Fibroblast of skin of left biceps (primary cell): ENCODE data around the gene FAM184A.

Experiments
- DNase-seq, 2 experiments: peaks; one replicate each; pipeline ENCODE4 v3.0.0-alpha.2; 2013; ENCODE audit warnings: low read depth in 2 of 2

FAM184A gene

DNA sequence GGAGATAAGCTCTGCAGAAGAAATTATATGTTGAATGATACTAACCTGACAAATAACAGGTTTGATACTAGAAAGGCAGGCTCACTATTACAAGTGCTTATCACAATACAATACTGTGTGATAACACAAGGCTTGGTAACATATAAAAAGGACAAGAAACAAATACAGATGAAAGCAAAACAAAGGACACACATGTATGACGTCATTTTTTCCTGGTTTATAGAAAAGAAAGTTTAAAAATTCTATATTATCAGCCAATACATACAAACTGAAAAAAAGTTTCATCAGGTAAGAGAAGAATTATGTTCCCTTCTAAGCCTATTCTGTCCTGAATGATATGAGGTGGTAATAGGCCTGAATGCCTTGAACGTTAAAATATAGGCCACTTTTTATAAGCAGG, 111.2 kb downstream of the FAM184A start:
- DNase-seq, result no peak

DNA sequence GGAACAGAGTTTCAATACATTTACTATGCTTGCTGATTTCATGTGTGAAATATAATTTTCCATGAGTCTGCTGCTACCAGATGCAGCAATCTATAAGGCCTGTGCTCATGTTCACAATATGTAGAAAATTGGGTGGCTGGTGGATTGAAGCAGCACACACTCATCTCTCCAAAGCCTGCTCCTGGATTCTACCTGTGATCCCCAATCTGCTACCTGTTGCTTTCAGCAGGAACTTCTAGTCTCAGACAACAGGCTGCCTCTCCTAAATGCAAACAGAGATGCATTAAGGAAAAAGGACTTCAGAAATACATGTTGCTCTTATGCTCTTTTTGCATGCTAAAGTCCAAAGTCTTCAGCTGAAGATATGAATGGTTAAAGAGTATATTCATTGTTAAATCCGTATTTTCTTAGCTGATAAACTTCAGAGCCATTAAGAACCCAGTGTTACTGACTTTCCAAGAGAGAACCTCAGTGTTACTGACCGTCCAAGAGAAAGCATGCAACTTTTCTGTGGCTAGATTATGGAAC, 112.6 kb downstream of the FAM184A start:
- no peak for DNase-seq

DNA sequence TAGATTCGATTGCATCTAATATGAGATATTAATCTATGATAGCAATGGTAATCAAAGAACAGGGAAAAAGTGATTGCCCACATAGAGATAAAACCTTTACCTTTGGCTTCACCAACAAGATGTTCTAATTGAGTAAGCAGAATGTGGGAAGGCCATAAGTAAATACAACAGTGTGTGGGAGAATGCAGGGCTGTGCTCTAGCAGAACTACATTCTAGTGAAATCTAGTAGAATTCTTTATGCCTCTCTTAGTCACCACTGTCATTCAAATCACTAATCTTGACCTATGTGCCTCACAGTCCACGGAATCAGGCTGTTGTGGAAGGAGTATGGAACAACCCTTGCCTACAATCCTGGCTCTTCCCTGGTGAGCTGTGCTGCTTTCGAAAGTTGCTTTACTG, 113.1 kb downstream of the FAM184A start:
- DNase-seq, result no peak

DNA sequence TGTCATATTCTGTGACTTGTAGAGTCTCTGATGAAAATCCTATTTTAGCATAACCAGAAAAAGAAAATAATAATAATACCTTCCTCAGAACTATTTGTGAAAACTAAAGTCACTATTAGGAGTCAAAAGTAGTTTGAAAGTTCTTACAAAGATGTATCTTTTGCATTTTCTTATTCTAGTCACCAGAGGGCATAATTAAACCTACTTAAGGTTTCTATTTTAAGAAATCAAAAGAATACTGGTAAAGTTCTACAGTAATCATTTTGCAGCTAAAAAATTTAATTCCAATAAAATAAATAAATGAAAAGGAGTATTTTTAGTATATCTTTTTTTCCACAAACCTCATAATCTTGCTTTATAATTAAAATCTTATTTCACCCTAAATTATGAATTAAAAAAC, 115.5 kb downstream of the FAM184A start:
- no peak for DNase-seq

DNA sequence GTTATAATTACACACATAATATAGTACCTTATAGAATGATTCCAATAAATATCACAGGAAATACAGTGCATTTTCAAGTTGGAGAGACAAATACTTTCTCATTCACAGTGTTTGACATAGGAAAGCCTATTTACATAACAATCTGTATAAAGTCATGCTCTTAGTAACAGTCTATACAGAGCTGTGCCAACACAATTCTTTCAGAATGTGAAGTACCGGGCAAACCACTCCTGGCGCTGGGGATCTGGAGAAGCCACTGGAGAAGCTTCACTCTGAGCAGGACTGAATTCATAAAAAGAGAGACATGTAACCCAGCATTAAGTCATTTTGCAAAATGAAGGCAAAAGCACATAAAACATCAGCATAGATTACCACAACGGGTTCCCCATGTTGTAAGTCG, 118.6 kb downstream of the FAM184A start:
- DNase-seq, result no peak

DNA sequence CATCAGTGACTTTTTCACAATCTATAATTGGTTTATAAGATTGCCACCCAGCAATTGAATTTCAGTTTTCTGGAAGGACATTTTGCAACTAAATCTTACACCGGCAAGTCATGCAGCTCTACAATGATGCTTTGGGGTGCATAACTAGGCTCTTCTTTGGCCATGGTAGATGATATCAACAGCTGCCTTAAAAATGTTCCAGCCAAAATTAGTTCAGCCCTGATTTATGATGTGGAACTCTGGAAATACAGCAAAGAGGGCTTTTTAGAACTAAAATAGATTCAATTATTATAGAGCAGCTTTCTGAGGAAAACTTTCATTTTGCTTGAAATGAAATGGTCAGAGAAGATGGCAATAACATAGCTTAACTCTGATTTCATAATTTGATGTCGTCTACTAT, 125.1 kb downstream of the FAM184A start:
- no peak for DNase-seq

DNA sequence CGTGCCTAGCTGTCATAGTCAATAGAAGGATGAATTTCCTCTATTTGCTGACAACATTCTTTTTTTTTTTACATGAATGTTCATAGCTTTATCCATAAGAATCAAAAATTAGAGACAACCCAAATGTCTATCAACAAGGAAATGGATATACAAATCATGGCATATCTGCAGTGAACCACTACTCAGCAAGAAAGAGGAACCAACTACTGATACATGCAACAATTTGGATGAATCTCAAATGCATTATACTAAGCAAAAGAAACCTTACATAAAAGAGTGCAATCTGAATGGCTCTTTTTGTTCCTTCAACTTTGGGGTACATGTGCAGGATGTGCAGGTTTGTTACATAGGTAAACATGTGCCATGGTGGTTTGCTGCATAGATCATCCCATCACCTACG, 125.8 kb downstream of the FAM184A start:
- no peak for DNase-seq

DNA sequence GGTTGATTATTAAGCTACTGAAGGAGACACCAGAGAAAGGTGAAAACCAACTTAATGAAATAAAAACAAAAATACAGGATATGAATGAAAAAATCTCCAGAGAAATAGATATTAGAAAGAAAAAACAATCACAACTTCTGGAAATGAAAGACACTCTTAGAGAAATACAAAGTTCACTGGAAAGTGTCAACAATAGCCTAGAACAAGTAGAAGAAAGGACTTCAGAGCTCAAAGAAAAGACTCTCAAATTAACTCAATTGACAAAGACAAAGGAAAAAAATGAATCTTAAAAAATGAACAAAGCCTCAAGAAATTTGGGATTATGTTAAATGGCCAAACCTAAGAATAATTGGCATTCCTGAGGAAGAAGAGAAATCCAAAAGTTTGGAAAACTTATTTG, 133.2 kb downstream of the FAM184A start:
- DNase-seq, result no peak

DNA sequence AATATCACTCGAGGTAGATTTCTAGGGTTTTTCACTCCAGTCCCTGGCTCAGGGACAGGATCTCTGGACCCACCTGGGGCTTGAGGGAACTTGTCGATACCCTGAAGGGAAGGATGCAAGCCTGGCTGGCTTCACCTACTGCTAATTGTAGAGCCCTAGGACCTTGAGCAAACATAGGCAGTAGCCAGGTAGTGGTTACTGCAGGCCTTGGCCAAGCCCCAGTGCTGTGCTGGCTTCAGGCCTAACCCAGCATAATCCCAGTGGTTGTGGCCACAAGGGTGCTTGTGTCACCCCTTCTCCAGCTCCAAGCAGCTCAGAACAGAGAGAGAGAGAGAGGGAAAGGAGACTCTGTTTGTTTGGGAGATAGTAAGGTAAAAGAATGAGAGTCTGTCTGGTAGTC, 137.7 kb downstream of the FAM184A start:
- DNase-seq, result no peak

DNA sequence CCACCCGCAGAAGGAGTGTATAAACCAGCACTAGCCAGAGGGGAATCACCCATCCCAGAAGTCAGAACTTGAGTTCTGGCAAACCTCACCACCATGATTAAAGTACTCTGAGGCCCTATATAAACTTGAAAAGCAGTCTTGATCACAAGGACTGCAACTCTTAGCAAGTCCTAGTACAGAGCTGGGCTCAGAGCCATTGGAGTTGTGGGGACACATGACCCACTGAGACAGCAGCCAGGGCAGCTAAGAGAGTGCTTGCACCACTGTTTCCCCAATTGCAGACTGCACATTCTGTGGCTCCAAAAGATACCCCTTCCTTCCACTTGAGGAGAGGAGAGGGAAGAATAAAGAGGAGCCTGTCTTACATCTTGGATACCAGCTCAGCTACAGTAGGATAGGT, 138.8 kb downstream of the FAM184A start:
- DNase-seq, result no peak

DNA sequence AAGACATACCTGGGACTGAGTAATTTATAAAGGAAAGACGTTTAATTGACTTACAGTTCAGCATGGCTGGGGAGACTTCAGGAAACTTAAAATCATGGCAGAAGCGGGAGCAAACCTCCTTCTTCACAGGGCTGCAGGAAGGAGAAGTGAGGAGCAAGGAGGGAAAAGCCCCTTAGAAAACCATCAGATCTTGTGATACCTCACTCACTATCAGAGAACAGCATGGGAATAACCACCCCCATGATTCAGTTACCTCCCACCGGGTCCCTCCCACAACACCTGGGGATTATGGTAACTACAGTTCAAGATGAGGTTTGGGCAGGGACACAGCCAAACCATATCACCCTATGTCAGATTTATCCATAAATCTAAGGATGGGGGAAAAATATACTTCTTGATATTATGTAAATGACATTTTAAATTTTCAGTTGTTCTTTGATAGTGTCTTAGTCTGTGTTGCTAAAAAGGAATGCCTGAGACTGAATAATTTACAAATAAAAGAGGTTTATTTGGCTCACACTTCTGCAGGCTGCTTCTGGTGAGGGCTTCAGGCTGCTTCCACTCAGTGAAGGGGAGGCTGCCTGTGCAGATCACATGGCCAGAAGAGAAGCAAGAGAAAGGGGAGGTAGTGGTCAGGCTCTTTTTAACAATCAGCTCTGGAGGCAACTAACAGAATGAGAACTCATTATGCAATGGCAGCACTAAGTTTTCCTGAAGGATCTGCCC, 142.3 kb downstream of the FAM184A start:
- no peak for DNase-seq

DNA sequence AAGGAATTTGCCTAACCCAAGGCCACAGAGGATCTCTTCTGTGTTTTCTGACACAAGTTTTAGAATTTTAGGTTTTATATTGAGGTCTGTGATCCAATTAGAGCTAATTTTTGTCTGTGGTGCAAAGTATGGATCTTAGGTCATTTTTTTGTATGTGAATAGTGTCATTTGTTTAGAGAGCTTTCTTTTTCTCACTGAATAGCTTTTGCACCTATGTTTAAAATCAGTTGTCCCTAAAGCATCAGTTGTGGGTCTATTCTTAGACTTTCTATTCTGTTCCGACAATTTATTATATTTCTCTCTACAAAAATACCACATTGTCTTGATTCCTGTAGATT, 143.2 kb downstream of the FAM184A start:
- no peak for DNase-seq

DNA sequence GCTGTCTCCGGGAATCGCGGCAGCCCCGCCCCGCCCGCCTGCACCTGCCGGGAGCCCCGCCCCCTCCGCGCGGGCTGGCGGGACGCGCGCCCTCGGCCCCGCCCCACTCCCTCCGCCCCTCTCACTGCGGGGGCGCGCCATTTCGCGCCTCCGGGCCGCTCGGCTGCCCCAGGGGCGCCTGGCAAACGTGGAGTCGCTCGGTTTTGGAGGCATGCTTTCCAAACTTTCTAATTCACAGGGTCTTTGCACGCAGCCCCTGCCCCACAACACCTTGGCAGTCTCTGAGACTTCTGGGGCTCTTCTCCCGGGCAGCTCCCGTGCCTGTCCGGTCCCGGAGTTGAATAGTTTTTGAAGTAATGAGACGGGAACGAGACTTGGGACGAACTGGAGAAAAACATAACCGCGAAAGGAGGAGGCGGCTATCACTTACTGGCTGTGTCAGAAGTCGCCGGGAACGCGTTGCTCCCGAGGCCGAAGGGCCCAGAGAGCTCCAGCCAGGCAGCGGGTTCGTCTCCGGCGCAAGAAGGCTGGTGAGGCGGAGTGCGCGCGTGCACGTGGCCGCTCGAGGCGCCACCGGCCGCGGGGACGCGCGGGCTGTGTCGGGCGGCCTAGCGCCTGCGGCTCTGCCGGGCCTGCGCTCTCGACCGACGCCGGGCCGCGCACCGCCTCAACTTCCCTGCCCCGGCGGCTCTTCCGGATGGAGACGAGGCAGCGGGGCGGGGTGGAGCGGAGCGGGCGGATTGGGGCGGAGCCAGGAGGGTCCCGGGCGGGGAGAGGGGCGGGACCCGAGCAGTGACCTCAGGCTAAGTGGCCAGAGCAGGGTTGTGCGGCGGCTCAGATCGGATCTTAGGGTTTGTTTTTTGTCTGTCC, 143.8 kb downstream of the FAM184A start, which contains the start of gene MCM9:
Gene MCM9 (minus strand): TSS at position 699 of the 870 bp plus-strand sequence. CDS start 3,436 bp downstream, outside the sequence.
- peak; percentile 50 to 59 for DNase-seq

DNA sequence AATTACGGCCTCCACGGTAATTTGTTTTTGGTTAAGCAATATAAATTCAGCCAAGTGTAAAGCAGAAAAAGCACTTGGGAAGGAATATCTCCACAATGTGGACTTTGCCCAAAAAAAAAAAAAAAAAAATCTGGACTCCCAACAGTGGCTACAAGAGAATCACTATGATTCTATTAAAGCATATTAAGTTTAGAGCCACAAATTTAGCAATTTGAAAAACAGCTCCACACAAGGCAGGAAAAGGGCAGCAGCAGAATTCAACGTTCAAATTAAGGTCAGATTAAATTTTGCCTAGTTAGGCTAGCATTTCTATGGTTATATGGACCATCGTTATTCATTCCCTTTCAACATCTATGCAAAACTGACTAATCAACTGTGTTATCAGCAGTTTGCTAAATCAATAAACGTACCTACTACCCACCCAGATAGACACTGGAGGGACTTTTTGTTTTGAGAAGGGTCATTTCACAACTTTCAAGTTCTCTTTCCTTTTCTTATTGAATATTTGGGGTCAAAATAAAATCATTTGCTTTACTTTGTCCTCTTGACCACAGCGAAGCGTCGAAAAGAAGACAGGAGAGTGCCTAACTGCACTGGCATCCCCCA, 144.5 kb downstream of the FAM184A start:
- DNase-seq, result no peak

DNA sequence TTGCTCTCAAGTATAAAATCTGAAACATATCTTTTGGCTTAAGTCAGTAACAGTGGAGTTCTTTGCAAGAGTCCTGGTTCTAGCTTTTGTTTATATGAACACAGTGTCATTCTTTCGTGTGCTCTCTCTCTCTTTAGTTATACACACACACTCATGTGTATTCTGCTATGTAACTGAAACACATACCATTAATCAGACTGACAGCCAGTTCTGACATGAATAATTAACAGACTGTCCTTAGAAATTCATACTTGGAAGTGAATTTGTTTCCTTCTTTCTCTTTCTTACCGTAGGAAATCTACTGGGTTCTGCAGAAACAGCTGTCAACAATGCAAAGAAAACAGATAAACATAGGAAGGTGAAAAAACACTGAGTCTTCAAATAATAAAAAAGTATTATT, 146.0 kb downstream of the FAM184A start:
- DNase-seq, result no peak

DNA sequence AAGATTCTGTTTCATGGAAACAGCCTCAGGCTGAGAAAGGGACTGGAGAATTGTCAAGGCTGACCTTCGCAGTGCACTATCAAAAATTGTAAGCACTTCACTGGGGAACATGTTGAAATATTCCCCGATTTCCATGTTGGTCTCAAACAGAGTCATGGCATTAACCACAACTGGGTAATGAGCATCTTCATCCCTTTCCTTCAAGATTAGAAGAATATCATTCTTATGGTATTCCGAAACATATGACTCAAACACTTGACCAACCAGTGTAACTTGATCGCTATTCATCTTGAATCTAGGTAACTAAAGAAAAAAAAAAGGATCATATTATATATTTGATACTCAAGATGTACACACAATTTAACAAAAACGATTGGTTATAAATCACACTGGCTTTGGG, 147.0 kb downstream of the FAM184A start:
- DNase-seq, result no peak

DNA sequence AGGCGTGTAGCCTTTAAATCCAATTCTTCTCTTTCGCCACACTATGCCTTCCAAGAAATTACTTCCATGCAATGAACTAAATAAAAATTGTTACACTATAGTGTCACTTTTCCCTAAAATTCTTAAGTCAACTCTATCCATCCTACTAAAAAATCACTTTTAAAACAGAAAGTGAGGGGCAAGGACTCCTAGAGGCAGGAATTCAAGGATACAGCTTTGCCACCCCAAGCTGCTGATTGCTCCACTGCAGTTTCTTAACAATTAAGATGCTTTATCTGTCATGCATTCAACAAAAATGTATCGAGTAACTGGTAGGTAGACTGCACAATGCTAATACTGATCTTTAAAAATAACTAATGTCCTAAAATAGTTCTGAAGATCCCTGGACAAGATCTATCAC, 147.8 kb downstream of the FAM184A start:
- DNase-seq, result no peak

DNA sequence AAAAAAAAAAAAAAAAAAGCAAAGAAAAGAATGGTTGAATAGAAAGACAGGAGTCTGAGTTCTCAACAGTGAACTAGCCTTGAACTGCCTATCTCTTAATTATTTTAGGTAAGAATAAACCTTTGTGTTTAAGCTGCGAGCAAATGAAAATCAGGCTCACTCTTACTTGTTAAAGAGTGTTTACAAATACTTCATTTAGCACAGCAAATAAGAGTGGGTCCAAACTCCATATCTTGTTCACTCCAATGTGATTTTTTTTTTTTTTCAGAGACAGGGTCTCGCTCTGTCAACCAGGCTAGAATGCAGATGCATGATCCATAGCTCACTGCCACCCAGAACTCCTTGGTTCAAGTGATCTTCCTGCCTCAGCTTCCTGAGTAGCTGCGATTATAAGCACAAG, 155.4 kb downstream of the FAM184A start:
- DNase-seq, result no peak

DNA sequence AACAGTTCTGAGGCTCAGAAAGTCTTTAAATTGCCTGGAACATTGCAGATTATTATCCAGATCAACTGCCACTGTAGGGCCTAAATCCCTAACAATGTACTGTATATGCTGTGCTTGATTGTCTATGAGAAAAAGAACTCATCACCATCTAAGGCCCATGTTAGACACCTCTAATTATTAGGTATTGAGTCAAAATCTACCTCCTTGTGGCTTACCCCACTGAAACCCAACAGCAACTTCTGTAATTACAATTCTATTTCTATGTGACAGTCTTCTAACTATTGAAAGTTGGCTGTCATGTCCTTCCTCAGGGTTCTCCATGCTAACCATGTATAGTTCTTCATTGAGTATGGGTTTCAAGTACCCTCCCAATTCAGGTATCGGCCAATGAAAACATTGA, 157.4 kb downstream of the FAM184A start:
- no peak for DNase-seq

DNA sequence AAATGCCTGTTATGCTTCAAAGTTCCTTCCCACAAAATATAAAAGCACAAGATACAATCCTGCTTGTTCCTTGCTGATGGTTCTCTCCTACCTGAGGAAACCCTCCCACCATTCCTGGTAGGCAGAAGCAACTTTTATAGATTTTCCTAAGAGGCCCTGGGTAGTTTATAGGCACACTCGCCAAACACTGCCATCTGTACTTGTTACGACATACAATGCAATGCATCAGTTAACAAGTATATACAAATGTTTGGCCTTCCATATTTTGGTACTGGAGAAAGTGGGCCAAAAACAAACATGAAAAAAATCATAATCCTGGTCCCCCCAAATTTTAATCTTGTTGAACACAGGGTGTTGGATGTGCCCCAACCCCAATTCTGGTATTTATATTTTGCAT, 160.1 kb downstream of the FAM184A start:
- DNase-seq, result no peak

DNA sequence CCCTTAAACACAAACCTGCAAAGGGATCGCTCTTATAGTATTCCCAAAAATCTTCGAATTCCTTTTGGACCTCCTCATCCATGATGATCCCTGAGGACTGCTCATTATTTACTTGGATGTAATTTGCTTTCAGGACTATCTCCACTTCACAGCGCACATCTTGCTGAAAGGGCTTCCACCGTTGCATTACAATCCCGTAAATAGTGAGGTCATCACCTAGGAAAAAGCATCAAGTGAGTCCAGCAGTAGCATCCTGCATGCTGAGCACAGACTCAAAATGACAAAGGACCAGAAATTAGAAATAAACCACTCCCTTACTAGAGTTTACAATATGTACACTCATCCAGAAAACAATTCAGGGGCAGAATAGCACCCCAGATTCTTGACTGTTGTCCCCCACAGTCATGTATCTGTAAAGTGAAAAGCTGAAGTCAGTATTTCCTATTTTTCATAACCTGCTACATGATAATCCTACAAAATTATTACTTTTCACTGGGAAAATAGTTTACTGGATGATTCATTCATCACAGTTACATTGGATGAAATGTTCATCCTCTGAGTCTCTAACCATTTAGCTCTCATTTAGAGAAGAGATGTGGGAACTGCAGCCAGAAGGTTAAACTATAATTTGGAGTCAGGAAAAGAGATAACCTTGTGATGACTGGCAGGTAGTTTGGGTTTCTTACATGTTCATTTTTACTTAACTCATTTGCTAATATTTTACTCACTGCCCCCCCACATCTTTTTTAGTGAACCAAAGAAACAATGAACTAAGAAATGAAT, 160.7 kb downstream of the FAM184A start:
- DNase-seq, result no peak

DNA sequence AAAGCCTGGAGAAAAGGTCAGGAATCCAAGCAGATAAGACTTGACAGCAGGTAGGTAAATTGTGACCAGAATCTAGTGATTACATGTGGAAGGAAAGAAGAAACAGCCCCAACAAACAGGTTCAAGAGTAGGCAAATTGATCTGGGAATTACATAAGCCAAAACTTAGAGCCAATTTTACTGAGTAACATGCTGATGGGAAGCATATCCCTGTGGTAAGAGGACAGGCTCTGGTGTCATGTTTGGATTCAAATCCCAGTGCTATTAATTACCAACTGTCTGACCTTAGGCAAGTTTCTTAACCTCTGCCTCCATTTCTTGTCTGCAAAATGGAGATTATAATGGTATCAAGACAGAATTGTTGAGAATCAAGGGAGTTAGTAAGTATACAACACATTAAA, 163.9 kb downstream of the FAM184A start:
- no peak for DNase-seq
